RWPE2 (cell line): ENCODE results near the gene TAC3.
"Not testable (repeated sequence)": the region's sequence is repeated elsewhere in the genome, so short reads cannot be mapped to it uniquely, and the experiment has no call there.

Source experiments
- ATAC-seq: fragments of 200-7000 bp; cut with Tn5 transposase; 3 replicates; pipeline ENCODE4 v1.9.1; 2021; ENCODE audit warnings: low read depth
- DNase-seq: peaks from one replicate; pipeline ENCODE4 v3.0.0-alpha.2; 2020; ENCODE audit warnings: low spot score
- H3K27ac ChIP-seq: fragments of 450-650 bp; 2 replicates; pipeline ENCODE4 v1.5.1; 2017; ENCODE audit warnings: mild to moderate bottlenecking; ENCODE audit not compliant: poor library complexity, severe bottlenecking
- H3K27me3 ChIP-seq: fragments of 250-450 bp; sonication (Bioruptor Pico); 2 replicates; pipeline ENCODE4 v1.5.1; 2021; ENCODE audit warnings: mild to moderate bottlenecking, moderate library complexity; ENCODE audit not compliant: insufficient read depth, poor library complexity, severe bottlenecking
- H3K36me3 ChIP-seq: fragments of 250-450 bp; sonication (Bioruptor Pico); 2 replicates; pipeline ENCODE4 v1.5.1; 2020; ENCODE audit warnings: low read depth, mild to moderate bottlenecking, moderate library complexity
- H3K4me1 ChIP-seq: fragments of 250-450 bp; sonication (Bioruptor Pico); 2 replicates; pipeline ENCODE4 v1.5.1; 2021; ENCODE audit warnings: mild to moderate bottlenecking, moderate library complexity; ENCODE audit not compliant: insufficient read depth, poor library complexity, severe bottlenecking
- H3K4me3 ChIP-seq: fragments of 250-450 bp; sonication (Bioruptor Pico); 2 replicates; pipeline ENCODE4 v1.5.1; 2021; ENCODE audit warnings: mild to moderate bottlenecking, moderate library complexity; ENCODE audit not compliant: severe bottlenecking
- H3K9me3 ChIP-seq: fragments of 250-450 bp; sonication (Bioruptor Pico); 2 replicates; pipeline ENCODE4 v1.5.1; 2021; ENCODE audit warnings: mild to moderate bottlenecking, moderate library complexity; ENCODE audit not compliant: severe bottlenecking
- CTCF ChIP-seq: fragments of 450-650 bp; IDR thresholded peaks from one replicate; pipeline ENCODE4 v1.5.1; 2017; ENCODE audit warnings: mild to moderate bottlenecking, moderate library complexity; ENCODE audit not compliant: poor library complexity, severe bottlenecking

TAC3 gene

GRCh38 chr12:56989861-56990610, 26.3 kb downstream of the TAC3 start:
- Histone ChIP-seq H3K4me1 (peaks cover 17% of the 10 kb centered on the region), H3K27me3 (no peaks in the 10 kb centered on the region), H3K9me3 (no peaks in the 10 kb centered on the region), H3K4me3 (no peak overlapping the region), H3K36me3 (no peaks in the 10 kb centered on the region), H3K27ac (no peak overlapping the region)
- TF ChIP-seq CTCF: no peak
- ATAC-seq (no peak), DNase-seq (no peak)

GRCh38 chr12:56988207-56988739, 28.1 kb downstream of the TAC3 start:
- no peak for TF ChIP-seq CTCF
- no peak overlapping the region for H3K4me3 ChIP-seq
- H3K36me3 ChIP-seq: no peaks in the 10 kb centered on the region
- no peak overlapping the region for H3K27ac ChIP-seq
- no peaks in the 10 kb centered on the region for H3K27me3 ChIP-seq
- H3K4me1 ChIP-seq: peaks cover 17% of the 10 kb centered on the region
- DNase-seq (no peak), ATAC-seq (no peak)
- no peaks in the 10 kb centered on the region for H3K9me3 ChIP-seq

GRCh38 chr12:56987551-56988053, 28.7 kb downstream of the TAC3 start:
- H3K27ac ChIP-seq: peak overlapping the region; percentile 87
- peak; percentile 96 for TF ChIP-seq CTCF
- DNase-seq (no peak), ATAC-seq (peak; percentile 21; the same call in 2 of the 3 replicates)
- no peaks in the 10 kb centered on the region for H3K36me3 ChIP-seq
- no peak overlapping the region for H3K4me3 ChIP-seq
- peaks cover 17% of the 10 kb centered on the region for H3K4me1 ChIP-seq
- no peaks in the 10 kb centered on the region for H3K27me3 ChIP-seq
- H3K9me3 ChIP-seq: no peaks in the 10 kb centered on the region

- H3K27ac ChIP-seq: peak overlapping the region; percentile 87
- H3K36me3 ChIP-seq: no peaks in the 10 kb centered on the region
- no peak overlapping the region for H3K4me3 ChIP-seq
- no peak for TF ChIP-seq CTCF
- peaks cover 17% of the 10 kb centered on the region for H3K4me1 ChIP-seq
- H3K27me3 ChIP-seq: no peaks in the 10 kb centered on the region
- no peak for DNase-seq
- no peaks in the 10 kb centered on the region for H3K9me3 ChIP-seq
- ATAC-seq: no peak
These were observed 29.3 kb downstream of the TAC3 start for GRCh38 chr12:56987011-56987410.

GRCh38 chr12:56985714-56986113, 30.6 kb downstream of the TAC3 start:
- DNase-seq (peak; percentile 97), ATAC-seq (peak; percentile 99)
- Histone ChIP-seq H3K4me1 (peaks cover 17% of the 10 kb centered on the region), H3K27ac (peak overlapping the region; percentile 87)
- H3K36me3 ChIP-seq, H3K4me3 ChIP-seq, H3K9me3 ChIP-seq, H3K27me3 ChIP-seq: not testable (repeated sequence)
- peak; percentile 26 for TF ChIP-seq CTCF
